Measurements from ENCODE around the gene TIMP2. TPM values are rescaled to one million over a fixed set of nuclear protein-coding genes. Genes with fewer than 3 reads are reported as not detected.

The TIMP2 gene
- total and polyA plus RNA-seq, 2 of the 13 experiments (the other 11 are each of a cell fraction or from before 2014, with no cell fraction given) = 3.8 to 8.5 TPM

DNA sequence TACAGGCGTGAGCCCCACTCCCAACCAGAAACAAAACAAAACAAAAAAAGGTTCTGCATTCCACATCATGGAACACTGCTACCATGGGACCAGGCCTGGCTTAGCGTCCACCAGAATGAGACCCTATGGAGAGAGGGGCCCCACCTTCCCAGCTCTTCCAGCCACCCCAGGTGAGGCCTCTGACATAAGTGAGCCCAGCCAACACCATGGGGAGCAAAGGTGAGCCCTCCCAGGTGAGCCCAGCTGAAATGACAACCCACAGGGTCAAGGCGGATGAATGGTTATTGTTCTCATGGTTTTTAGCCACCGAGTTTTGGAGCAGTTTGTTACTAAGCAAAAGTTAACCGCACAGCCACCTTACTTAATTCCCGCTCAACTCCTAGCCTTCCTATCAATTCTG, 38.2 kb upstream of the TIMP2 start:
- POLR2A ChIA-PET = interaction anchor here (0.7 to 3.5 kb wide), 13 partner anchors 9 to 123 kb away, joined by 3 to 51 read pairs (median 9); partner anchors contain the start of gene LGALS3BP
- Histone ChIP-seq H3K36me3 (replicated peaks in 1 of 2; ENCODE audit: control insufficient read depth in 1 of 2, insufficient read depth in 2 of 2, low read length in 2 of 2) (no peaks in the 10 kb centered on the region), H3K27me3 (ENCODE audit: control insufficient read depth in 1 of 2, insufficient read depth in 2 of 2, low read length in 2 of 2) (no peaks in the 10 kb centered on the region; a peak in 1 of 5 replicates), H3K4me2 (ENCODE audit: low read depth, low read length) (peak overlapping the region; percentile 1; the same call in 1 of the 2 replicates), H3K9ac (ENCODE audit: insufficient read depth, low read depth, low read length) (no peak overlapping the region), H4K20me1 (ENCODE audit: insufficient read depth, low read length) (no peaks in the 10 kb centered on the region), H3K79me2 (ENCODE audit: insufficient read depth, low read length) (no peaks in the 10 kb centered on the region), H3K9me3 (ENCODE audit: low read length) (no peaks in the 10 kb centered on the region), H2AFZ (ENCODE audit: low read length) (no peak overlapping the region), H3K4me3 (replicated peaks in 1 of 3; ENCODE audit: insufficient read depth in 1 of 3, low read depth in 2 of 3, low read length in 3 of 3) (no peak overlapping the region), H3K4me1 (ENCODE audit: insufficient read depth, low read length) (peaks cover 59% of the 10 kb centered on the region), H3K27ac (ENCODE audit: extremely low read length, insufficient read depth, low read length) (peak overlapping the region; percentile 37)
- intact Hi-C loops (cut with micrococcal nuclease; ENCODE audit: unreplicated experiment) = loop anchor here (2.0 to 5.0 kb wide), 2 partner anchors 36 to 99 kb away; partner anchors contain the start of gene TIMP2
- BruUV-seq (replicated peaks) = no TSS peak
- FAIRE-seq (peak; percentile 46), DNase-seq (ENCODE audit: low spot score) (no peak), ATAC-seq (no peak)
- in situ Hi-C loops (cut with HindIII; ENCODE audit: extremely low pct_ligation_motif_present, low pct_unique_long_range_greater_than_20kb) = no loop called here
- CTCF ChIA-PET (ENCODE audit: low intra/inter-chr PET ratio, low total read pairs) = no interaction called here
- 69% methylated on average over 6 of the region's 6 CpGs for WGBS (ENCODE audit: low lambda C conversion rate)
- TF ChIP-seq REXO4 (CRISPR knock-in tag; IDR thresholded peaks at IDR 0.05; ENCODE audit: borderline replicate concordance) (no peak), FOXK2 (IDR thresholded peaks at IDR 0.05) (no peak), SETDB1 (CRISPR knock-in tag; IDR thresholded peaks at IDR 0.05; ENCODE audit: borderline replicate concordance) (no peak), HNRNPH1 (optimal IDR thresholded peaks at IDR 0.05; ENCODE audit: low read depth, low read length) (no peak), REL (CRISPR knock-in tag; conservative IDR thresholded peaks at IDR 0.05) (no peak), SALL1 (CRISPR knock-in tag; IDR thresholded peaks at IDR 0.05) (0 out of 2 replicates have a peak, but pooled peaks have one; percentile 13), ZNF546 (CRISPR knock-in tag; conservative IDR thresholded peaks at IDR 0.05) (no peak), ZEB1 (IDR thresholded peaks at IDR 0.05; ENCODE audit: insufficient replicate concordance, low read depth) (peak; percentile 66), ZNF3 (CRISPR knock-in tag; IDR thresholded peaks at IDR 0.05) (no peak), CBX5 (CRISPR knock-in tag; IDR thresholded peaks at IDR 0.05; ENCODE audit: borderline replicate concordance) (no peak)
- TF ChIP-seq, protein P1, sequence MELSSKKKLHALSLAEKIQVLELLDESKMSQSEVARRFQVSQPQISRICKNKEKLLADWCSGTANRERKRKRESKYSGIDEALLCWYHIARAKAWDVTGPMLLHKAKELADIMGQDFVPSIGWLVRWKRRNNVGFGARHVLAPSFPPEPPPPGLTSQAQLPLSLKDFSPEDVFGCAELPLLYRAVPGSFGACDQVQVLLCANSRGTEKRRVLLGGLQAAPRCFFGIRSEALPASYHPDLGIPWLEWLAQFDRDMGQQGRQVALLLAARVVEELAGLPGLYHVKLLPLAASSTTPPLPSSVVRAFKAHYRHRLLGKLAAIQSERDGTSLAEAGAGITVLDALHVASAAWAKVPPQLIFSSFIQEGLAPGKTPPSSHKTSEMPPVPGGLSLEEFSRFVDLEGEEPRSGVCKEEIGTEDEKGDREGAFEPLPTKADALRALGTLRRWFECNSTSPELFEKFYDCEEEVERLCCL (CRISPR knock-in tag; IDR thresholded peaks at IDR 0.05; ENCODE audit: borderline replicate concordance) = no peak
- TF ChIP-seq, protein P2, sequence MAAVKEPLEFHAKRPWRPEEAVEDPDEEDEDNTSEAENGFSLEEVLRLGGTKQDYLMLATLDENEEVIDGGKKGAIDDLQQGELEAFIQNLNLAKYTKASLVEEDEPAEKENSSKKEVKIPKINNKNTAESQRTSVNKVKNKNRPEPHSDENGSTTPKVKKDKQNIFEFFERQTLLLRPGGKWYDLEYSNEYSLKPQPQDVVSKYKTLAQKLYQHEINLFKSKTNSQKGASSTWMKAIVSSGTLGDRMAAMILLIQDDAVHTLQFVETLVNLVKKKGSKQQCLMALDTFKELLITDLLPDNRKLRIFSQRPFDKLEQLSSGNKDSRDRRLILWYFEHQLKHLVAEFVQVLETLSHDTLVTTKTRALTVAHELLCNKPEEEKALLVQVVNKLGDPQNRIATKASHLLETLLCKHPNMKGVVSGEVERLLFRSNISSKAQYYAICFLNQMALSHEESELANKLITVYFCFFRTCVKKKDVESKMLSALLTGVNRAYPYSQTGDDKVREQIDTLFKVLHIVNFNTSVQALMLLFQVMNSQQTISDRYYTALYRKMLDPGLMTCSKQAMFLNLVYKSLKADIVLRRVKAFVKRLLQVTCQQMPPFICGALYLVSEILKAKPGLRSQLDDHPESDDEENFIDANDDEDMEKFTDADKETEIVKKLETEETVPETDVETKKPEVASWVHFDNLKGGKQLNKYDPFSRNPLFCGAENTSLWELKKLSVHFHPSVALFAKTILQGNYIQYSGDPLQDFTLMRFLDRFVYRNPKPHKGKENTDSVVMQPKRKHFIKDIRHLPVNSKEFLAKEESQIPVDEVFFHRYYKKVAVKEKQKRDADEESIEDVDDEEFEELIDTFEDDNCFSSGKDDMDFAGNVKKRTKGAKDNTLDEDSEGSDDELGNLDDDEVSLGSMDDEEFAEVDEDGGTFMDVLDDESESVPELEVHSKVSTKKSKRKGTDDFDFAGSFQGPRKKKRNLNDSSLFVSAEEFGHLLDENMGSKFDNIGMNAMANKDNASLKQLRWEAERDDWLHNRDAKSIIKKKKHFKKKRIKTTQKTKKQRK (IDR thresholded peaks at IDR 0.05; ENCODE audit: low read length) = no peak
- TF ChIP-seq, protein P3, sequence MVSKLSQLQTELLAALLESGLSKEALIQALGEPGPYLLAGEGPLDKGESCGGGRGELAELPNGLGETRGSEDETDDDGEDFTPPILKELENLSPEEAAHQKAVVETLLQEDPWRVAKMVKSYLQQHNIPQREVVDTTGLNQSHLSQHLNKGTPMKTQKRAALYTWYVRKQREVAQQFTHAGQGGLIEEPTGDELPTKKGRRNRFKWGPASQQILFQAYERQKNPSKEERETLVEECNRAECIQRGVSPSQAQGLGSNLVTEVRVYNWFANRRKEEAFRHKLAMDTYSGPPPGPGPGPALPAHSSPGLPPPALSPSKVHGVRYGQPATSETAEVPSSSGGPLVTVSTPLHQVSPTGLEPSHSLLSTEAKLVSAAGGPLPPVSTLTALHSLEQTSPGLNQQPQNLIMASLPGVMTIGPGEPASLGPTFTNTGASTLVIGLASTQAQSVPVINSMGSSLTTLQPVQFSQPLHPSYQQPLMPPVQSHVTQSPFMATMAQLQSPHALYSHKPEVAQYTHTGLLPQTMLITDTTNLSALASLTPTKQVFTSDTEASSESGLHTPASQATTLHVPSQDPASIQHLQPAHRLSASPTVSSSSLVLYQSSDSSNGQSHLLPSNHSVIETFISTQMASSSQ (IDR thresholded peaks at IDR 0.05; ENCODE audit: low read depth) = no peak
- TF ChIP-seq, protein P3 (CRISPR knock-in tag; IDR thresholded peaks at IDR 0.05; ENCODE audit: borderline replicate concordance) = 0 out of 2 replicates have a peak, but pooled peaks have one; percentile 1
- TF ChIP-seq, protein P4, sequence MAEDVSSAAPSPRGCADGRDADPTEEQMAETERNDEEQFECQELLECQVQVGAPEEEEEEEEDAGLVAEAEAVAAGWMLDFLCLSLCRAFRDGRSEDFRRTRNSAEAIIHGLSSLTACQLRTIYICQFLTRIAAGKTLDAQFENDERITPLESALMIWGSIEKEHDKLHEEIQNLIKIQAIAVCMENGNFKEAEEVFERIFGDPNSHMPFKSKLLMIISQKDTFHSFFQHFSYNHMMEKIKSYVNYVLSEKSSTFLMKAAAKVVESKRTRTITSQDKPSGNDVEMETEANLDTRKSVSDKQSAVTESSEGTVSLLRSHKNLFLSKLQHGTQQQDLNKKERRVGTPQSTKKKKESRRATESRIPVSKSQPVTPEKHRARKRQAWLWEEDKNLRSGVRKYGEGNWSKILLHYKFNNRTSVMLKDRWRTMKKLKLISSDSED (CRISPR knock-in tag; IDR thresholded peaks at IDR 0.05) = no peak
